GM19438 (cell line): ENCODE results near the gene UROD.
"Not testable (repeated sequence)": the region's sequence is repeated elsewhere in the genome, so short reads cannot be mapped to it uniquely, and the experiment has no call there.

Experiments used
- ATAC-seq: cut with Tn5 transposase; IDR thresholded peaks from one replicate; pipeline ENCODE4 v1.9.1; 2021; ENCODE audit warnings: low read depth; ENCODE audit not compliant: unreplicated experiment

The UROD gene

GRCh38 chr1:45038240-45038639 lies 26.2 kb downstream of the UROD start:
- ATAC-seq, result no peak

- no peak for ATAC-seq
These were observed 26.8 kb downstream of the UROD start for GRCh38 chr1:45038661-45039364.

- ATAC-seq, result no peak
These were observed 28.2 kb downstream of the UROD start for GRCh38 chr1:45040297-45040696.

- no peak for ATAC-seq
These were observed 31.0 kb downstream of the UROD start for GRCh38 chr1:45043094-45043493.

GRCh38 chr1:45044916-45045315 lies 32.9 kb downstream of the UROD start:
- ATAC-seq, result no peak

- no peak for ATAC-seq
These were observed 35.0 kb downstream of the UROD start for GRCh38 chr1:45047032-45047431.

- ATAC-seq, result no peak
These were observed 39.1 kb downstream of the UROD start for GRCh38 chr1:45051005-45051772.

- no peak for ATAC-seq
These were observed 45.5 kb downstream of the UROD start for GRCh38 chr1:45057542-45057941.

- no peak for ATAC-seq
These were observed 47.8 kb downstream of the UROD start for GRCh38 chr1:45059829-45060228.

- ATAC-seq, result not testable (repeated sequence)
These were observed 50.4 kb downstream of the UROD start for GRCh38 chr1:45062463-45062862.

- ATAC-seq, result no peak
These were observed 53.0 kb downstream of the UROD start for GRCh38 chr1:45065083-45065482.
